Endodermal cell (in vitro differentiated cells): ENCODE data around the gene PPP1R1B. TPM values are rescaled to one million over a fixed set of nuclear protein-coding genes. Genes with fewer than 3 reads are reported as not detected.

Experiments used
- DNase-seq: peaks from one replicate; pipeline ENCODE4 v3.0.0-alpha.2; 2017
- H3K27ac ChIP-seq: 2 replicates; pipeline ENCODE4 v1.5.1; 2013; ENCODE audit warnings: mild to moderate bottlenecking, low read depth, low read length, moderate library complexity
- H3K27me3 ChIP-seq: 2 replicates; pipeline ENCODE4 v1.6.1; 2013; ENCODE audit warnings: mild to moderate bottlenecking, low read length, moderate library complexity; ENCODE audit not compliant: insufficient read depth, control insufficient read depth, poor library complexity, severe bottlenecking
- H3K36me3 ChIP-seq: 2 replicates; pipeline ENCODE4 v1.7.0; 2013; ENCODE audit warnings: mild to moderate bottlenecking, low read length, moderate library complexity; ENCODE audit not compliant: control insufficient read depth, insufficient read depth
- H3K4me1 ChIP-seq: one replicate; pipeline ENCODE4 v1.7.0; 2013; ENCODE audit warnings: low read length; ENCODE audit not compliant: control insufficient read depth, insufficient read depth
- H3K4me3 ChIP-seq: 2 replicates; pipeline ENCODE4 v1.5.1; 2013; ENCODE audit warnings: mild to moderate bottlenecking, low read length, moderate library complexity
- H3K9ac ChIP-seq: 2 replicates; pipeline ENCODE4 v1.6.1; 2013; ENCODE audit warnings: mild to moderate bottlenecking, low read length, moderate library complexity; ENCODE audit not compliant: poor library complexity, severe bottlenecking; ENCODE audit errors: extremely low read depth
- H3K9me3 ChIP-seq: 2 replicates; pipeline ENCODE4 v1.6.1; 2013; ENCODE audit warnings: mild to moderate bottlenecking, low read length, moderate library complexity; ENCODE audit not compliant: control insufficient read depth
- H3K27ac Mint-ChIP-seq: 2 replicates; pipeline ENCODE4 v1.8.0; 2020; ENCODE audit warnings: mixed read lengths
- H3K27me3 Mint-ChIP-seq: 2 replicates; pipeline ENCODE4 v1.8.0; 2021; ENCODE audit warnings: mild to moderate bottlenecking, mixed read lengths; ENCODE audit not compliant: insufficient read depth
- H3K36me3 Mint-ChIP-seq: 2 replicates; pipeline ENCODE4 v1.8.0; 2020; ENCODE audit warnings: low read depth, mixed read lengths
- H3K4me1 Mint-ChIP-seq: 2 replicates; pipeline ENCODE4 v1.8.0; 2020; ENCODE audit warnings: mixed read lengths
- H3K4me3 Mint-ChIP-seq: 2 replicates; pipeline ENCODE4 v1.8.0; 2020; ENCODE audit warnings: mild to moderate bottlenecking, moderate library complexity, mixed read lengths
- H3K9me3 Mint-ChIP-seq: 2 replicates; pipeline ENCODE4 v1.8.0; 2020; ENCODE audit warnings: mild to moderate bottlenecking, mixed read lengths
- WGBS, 2 experiments: methylation state at CpG; one replicate each; pipeline versions ENCODE4 v1.1.5 to v1.1.7; 2013; ENCODE audit warnings: missing lambda C conversion rate in 2 of 2, mixed read lengths in 1 of 2; ENCODE audit not compliant: insufficient coverage in 1 of 2, insufficient read length in 1 of 2; 5-methylcytosine and 5-hydroxymethylcytosine counted together
- total RNA-seq, 2 donors: library from RNA; stranded (reverse); fragmentation: NEBNext Ultra II Directional in 1 of 2; extraction: Animal tissue kit (Norgen Biotek cat#: 25700) in 1 of 2; gene quantifications; 2 replicates in 1 of 2; 3 replicates in 1 of 2; pipeline ENCODE4 v1.2.1, GENCODE V29; 2021
- TF ChIP-seq, protein P1 (sequence below): fragments of 200-600 bp; sonication (generic); conservative IDR thresholded peaks from 2 replicates; pipeline ENCODE4 v1.5.0; 2021; ENCODE audit warnings: antibody characterized with exemption, mild to moderate bottlenecking

PPP1R1B gene
- total RNA-seq, 2 donors from 2014 or later = 1.0 to 2.1 TPM

DNA sequence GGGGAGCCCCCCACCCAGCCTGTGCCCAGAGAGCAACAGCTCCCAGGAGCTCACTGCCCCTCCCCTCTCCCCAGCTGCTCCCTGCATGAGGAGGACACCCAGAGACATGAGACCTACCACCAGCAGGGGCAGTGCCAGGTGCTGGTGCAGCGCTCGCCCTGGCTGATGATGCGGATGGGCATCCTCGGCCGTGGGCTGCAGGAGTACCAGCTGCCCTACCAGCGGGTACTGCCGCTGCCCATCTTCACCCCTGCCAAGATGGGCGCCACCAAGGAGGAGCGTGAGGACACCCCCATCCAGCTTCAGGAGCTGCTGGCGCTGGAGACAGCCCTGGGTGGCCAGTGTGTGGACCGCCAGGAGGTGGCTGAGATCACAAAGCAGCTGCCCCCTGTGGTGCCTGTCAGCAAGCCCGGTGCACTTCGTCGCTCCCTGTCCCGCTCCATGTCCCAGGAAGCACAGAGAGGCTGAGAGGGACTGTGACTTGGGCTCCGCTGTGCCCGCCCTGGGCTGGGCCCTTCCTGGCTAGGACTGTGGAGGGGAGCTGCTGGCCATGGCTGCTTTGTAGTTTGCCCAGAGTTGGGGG, 39.0 kb downstream of the PPP1R1B start:
- TF ChIP-seq, protein P1, sequence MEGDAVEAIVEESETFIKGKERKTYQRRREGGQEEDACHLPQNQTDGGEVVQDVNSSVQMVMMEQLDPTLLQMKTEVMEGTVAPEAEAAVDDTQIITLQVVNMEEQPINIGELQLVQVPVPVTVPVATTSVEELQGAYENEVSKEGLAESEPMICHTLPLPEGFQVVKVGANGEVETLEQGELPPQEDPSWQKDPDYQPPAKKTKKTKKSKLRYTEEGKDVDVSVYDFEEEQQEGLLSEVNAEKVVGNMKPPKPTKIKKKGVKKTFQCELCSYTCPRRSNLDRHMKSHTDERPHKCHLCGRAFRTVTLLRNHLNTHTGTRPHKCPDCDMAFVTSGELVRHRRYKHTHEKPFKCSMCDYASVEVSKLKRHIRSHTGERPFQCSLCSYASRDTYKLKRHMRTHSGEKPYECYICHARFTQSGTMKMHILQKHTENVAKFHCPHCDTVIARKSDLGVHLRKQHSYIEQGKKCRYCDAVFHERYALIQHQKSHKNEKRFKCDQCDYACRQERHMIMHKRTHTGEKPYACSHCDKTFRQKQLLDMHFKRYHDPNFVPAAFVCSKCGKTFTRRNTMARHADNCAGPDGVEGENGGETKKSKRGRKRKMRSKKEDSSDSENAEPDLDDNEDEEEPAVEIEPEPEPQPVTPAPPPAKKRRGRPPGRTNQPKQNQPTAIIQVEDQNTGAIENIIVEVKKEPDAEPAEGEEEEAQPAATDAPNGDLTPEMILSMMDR = peak; percentile 58
- no peaks in the 10 kb centered on the region for H3K9me3 Mint-ChIP-seq
- Histone ChIP-seq H3K36me3 (peaks cover 7% of the 10 kb centered on the region), H3K9me3 (no peaks in the 10 kb centered on the region), H3K27ac (no peak overlapping the region), H3K4me3 (no peak overlapping the region), H3K27me3 (peaks cover 43% of the 10 kb centered on the region), H3K4me1 (no peaks in the 10 kb centered on the region), H3K9ac (no peak overlapping the region)
- H3K36me3 Mint-ChIP-seq = peaks cover 6% of the 10 kb centered on the region
- peaks cover 55% of the 10 kb centered on the region for H3K27me3 Mint-ChIP-seq
- H3K4me3 Mint-ChIP-seq = no peak overlapping the region
- no peak overlapping the region for H3K27ac Mint-ChIP-seq
- WGBS, 2 experiments = 83 to 88% methylated on average over 6 to 17 of the region's 17 CpGs
- DNase-seq = peak; percentile 85
- H3K4me1 Mint-ChIP-seq = peaks cover 11% of the 10 kb centered on the region

DNA sequence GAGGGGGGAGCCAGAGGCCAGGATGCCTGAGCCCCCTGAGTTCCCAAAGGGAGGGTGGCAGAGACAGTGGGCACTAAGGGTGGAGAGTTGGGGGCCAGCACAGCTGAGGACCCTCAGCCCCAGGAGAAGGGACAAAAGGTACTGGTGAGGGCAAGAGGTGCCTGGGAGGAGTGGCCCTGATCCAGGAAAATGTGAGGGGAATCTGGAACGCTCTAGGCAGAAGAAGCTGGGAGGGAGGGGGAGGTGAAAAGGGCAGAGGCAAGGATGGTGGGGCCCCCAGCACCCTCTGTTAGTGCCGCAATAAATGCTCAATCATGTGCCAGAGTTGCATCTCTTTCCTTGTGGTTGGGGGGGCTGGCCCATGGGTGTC, 39.5 kb downstream of the PPP1R1B start:
- Histone ChIP-seq H3K9me3 (no peaks in the 10 kb centered on the region), H3K27me3 (peaks cover 48% of the 10 kb centered on the region), H3K4me3 (no peak overlapping the region), H3K36me3 (peaks cover 7% of the 10 kb centered on the region), H3K9ac (no peak overlapping the region), H3K27ac (no peak overlapping the region), H3K4me1 (no peaks in the 10 kb centered on the region)
- TF ChIP-seq, protein P1 = no peak
- no peak for DNase-seq
- H3K27ac Mint-ChIP-seq = no peak overlapping the region
- H3K27me3 Mint-ChIP-seq = peaks cover 59% of the 10 kb centered on the region
- peaks cover 11% of the 10 kb centered on the region for H3K4me1 Mint-ChIP-seq
- peaks cover 3% of the 10 kb centered on the region for H3K36me3 Mint-ChIP-seq
- no peaks in the 10 kb centered on the region for H3K9me3 Mint-ChIP-seq
- H3K4me3 Mint-ChIP-seq = no peak overlapping the region
- 75 to 93% methylated on average over 2 of the region's 2 CpGs for WGBS, 2 experiments

DNA sequence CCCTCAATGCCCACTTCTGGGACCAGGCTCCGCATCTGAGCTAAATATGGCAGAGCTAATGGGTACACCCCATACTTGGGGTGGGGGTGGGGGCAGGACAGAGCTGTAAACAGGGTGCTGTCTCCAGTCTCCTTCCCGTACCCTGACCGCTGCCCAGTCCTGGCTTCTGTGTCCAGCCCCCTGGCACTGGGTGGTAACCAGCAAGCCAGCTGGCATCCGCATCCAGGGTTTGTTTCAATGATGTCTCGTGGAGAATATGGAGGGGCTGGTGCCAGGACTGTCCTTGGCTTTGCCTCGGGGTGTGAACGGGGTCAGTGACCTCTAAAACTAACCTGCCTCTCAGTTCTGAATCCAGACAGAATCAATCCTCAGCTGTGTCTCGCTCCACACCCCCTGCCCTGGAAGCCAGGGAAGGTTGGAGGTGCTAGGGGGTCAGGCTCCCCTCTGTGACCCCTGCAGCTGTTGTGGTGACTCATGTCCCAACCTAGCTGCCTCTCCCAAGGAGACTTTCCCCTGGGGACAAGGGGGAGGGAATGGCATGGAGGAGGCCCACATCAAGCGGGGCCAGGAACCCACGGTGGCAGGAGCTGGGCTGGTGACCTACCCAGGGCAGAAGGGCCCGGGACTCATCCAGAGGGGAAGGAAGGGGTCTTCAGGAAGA, 40.0 kb downstream of the PPP1R1B start:
- peaks cover 59% of the 10 kb centered on the region for H3K27me3 Mint-ChIP-seq
- peaks cover 5% of the 10 kb centered on the region for H3K36me3 ChIP-seq
- no peaks in the 10 kb centered on the region for H3K9me3 ChIP-seq
- H3K4me3 Mint-ChIP-seq = peak overlapping the region; percentile 40
- no peak overlapping the region for H3K9ac ChIP-seq
- TF ChIP-seq, protein P1 = no peak
- H3K4me3 ChIP-seq = no peak overlapping the region
- DNase-seq = no peak
- peaks cover 11% of the 10 kb centered on the region for H3K4me1 Mint-ChIP-seq
- no peaks in the 10 kb centered on the region for H3K36me3 Mint-ChIP-seq
- 84 to 86% methylated on average over 6 to 11 of the region's 11 CpGs for WGBS, 2 experiments
- H3K4me1 ChIP-seq = no peaks in the 10 kb centered on the region
- H3K9me3 Mint-ChIP-seq = no peaks in the 10 kb centered on the region
- no peak overlapping the region for H3K27ac ChIP-seq
- peaks cover 50% of the 10 kb centered on the region for H3K27me3 ChIP-seq
- no peak overlapping the region for H3K27ac Mint-ChIP-seq
